HUDEP-2 (cell line): ENCODE results near the gene ENTPD8.
"Not testable (repeated sequence)": the region's sequence is repeated elsewhere in the genome, so short reads cannot be mapped to it uniquely, and the experiment has no call there.

Experiments
- DNase-seq, 76 experiments: peaks; one replicate each; lab custom pipeline; 2025; ENCODE audit not compliant: unreplicated experiment in 76 of 76; lab: John Stamatoyannopoulos, UW

Gene ENTPD8

GRCh38 chr9:137397675-137398423, 43.3 kb downstream of the ENTPD8 start:
- no peak for DNase-seq

- DNase-seq = no peak
Observed at GRCh38 chr9:137396634-137397367, 44.4 kb downstream of the ENTPD8 start.

- no peak for DNase-seq
Observed at GRCh38 chr9:137396227-137396626, 44.9 kb downstream of the ENTPD8 start.

DNA sequence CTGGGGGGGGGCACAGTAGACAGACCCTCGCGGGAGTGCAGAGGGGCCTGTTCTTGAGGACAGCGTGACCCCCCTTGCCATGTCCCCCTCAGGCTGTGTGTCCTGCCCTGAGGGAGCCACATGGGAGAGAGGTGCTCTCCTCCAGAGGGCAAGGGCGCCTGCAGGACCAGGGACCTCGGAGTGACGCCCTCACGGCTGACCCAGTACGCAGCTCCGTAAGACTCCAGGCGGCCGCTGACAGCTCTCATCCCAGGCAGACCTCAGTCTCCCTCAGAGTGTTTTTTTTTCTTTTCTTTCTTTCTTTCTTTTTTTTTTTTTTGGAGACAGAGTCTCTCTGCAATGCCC, 45.5 kb downstream of the ENTPD8 start:
- no peak for DNase-seq

DNA sequence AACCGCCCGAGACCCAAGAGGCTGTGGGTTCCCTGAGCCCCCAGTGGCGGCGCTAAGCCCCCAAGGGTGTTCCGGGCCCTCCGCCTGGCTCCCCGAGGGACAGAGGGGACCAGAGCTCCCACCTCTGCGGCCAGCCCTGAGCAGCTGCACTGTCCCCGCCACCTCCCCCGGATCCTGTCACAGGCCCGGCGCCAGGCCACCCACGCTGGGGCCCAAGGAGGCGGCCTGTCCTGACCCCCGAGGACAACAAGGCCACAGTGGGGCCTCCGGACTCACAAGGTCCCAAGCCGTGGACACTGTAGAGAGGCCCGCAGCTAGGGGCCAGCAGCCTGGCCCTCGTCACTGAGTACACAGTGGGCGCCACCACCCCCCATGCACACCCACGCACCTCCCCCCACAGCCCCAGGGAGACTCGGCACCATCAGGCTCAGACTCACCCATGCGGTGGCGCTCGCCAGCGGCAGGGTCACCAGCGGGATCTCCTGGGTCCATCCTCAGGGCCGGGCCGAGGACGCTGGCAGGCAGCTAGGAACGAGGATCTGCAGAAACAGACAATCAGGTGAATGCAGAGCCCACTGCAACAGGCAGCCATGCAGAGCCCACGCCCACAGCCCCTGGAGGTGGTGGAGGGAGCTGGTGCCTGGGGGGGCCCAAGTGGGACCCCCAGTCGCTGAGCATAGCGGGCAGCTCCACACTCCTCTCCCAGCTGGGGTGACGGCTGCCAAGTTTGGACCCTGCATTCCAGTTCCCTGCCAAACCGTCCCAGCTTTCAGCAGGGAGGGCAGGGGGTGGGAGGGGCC, 46.1 kb downstream of the ENTPD8 start:
- peak in 1 of 76 experiments; percentile 20 for DNase-seq

DNA sequence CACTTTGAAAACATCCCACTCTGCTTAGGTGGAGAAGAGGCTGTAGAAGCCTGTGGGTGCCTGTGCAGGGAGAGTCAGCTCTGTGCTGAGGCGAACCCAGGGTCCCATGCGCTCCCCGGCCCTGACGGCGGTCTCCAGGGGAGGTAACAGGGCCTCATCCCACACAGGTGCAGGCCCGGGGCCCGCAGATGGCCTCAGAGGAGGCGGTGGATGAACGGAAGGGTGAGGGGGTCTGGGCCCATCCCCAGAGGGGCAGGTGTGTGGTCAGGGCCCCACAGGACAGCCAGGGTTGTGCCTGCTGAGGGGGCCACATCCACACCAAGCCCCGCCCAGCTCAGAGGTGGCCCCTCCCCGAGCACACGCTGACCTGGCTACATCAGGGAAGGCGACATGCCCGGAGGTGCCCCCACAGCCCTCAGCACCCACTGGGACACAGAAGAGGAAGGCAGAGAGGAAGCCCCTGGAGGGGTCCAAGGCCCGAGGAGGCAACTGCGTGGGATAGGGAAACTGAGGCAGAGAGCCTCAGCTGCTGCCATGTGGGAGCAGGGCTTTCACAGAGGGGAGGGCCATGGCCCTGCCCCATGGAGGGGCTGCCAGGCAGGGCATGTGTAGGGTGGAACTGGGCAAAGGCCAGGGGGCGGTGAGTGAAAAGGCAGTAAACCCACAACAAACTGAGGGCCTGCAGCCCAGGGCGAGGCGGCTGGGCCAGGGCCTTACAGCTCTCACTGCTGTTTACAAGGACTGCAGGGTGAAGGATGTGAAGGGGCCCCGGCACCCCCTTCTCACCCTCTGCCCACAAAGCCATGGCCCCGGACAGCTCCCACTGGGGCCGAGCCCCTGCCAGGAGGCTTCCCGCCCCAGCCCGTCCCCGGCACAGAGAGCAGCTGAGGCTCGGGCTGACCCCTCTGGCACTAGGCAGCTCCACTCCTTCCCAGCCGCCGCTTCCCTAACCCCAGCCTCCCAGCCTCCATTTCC, 47.7 kb downstream of the ENTPD8 start:
- DNase-seq = no peak

GRCh38 chr9:137392232-137393007, 48.7 kb downstream of the ENTPD8 start:
- no peak for DNase-seq

- DNase-seq = peak in 18 of 76 experiments; percentile 7 to 66 (median 26)
Observed at GRCh38 chr9:137391411-137391754, 49.8 kb downstream of the ENTPD8 start.

DNA sequence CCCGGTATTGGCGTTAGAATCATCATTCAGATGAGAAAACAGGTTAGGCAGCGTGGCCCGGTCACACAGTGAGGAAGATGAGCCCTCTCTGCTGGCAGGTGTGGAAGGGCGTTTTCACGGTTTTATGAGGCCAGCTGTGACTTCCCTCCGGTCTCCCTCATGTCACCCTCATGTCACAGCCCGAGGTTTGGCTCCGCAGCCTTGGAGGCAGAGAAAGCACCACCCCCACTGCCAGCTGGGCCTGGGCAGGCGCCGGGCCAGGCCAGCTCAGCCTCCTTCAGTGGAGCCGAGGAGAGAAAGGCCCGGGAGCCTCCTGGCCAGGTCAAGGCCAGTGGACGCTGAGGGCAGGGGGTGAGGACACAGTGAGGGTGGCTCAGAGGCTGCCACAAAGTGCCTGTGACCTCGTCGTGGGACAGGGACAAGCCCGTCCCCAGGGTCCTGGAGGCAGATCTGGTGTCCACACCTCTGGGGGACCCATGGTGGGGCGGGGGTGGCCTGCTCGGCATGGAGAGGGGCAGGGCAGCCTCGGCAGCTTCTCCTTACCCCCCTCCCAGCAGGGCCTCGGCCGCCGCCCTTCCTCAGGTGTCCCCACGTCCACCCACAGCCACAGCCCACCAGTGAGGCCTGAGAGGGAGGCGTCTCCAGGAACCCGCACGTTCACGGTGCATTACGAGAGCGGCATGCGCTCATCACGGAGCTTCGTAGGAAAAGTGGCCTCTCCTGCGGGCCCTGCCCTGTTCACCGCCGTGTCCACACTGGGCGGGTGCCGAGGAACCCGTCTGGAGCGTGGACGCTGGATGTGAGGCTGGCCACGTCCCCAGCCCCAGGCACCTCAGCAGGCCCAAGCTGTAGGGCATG, 50.4 kb downstream of the ENTPD8 start:
- DNase-seq = peak in 14 of 76 experiments; percentile 13 to 72 (median 44)

DNA sequence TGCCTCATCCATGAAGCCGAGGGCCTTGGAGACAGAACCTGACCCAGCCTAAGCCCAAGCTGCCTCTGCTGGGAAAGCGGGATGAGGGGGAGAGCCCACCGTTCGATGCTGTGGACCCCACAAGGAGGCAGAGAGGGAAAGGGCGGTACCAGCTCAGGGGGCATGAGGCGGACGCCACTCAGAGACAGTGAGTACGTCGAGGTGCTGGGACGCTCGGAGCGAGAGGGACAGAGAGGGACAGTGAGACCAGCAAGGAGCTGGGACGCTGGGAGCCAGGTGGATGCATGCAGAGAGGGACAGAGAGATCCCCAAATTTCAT, 51.8 kb downstream of the ENTPD8 start:
- DNase-seq = no peak

- peak in 60 of 76 experiments; percentile 10 to 81 (median 40) for DNase-seq
Observed at GRCh38 chr9:137388589-137389427, 52.3 kb downstream of the ENTPD8 start.

DNA sequence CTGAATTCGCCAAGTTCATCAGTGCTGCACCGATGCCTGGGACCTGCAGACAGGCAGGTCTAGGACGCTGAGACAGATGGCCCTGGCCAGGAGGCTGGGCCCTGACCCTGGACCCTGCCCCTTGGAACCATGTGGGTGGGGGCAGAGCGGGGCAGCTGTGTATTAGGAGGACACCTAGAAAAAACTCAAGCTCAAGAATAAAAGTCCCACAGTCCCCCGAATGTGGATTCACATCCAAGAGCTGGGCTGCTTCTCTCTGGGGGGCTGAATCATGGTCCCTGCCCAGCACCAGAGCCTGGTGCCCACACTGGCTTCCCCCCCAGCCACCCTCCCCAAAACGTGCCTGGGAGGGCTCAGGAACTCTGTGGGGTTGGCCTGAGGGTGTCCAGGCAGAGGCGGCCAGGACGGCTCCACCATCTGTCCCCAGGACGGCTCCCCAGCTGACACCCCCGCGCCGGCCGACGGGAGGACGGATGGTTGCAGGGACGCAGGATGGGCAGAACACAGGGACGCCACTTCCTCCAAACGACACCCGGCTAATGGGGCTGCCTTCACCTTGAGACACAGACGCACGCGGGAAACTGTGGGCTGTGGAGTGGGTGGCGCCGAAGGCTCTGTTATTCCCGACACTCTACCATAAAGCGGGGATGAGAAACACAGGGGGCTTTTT, 53.1 kb downstream of the ENTPD8 start:
- DNase-seq = no peak

DNA sequence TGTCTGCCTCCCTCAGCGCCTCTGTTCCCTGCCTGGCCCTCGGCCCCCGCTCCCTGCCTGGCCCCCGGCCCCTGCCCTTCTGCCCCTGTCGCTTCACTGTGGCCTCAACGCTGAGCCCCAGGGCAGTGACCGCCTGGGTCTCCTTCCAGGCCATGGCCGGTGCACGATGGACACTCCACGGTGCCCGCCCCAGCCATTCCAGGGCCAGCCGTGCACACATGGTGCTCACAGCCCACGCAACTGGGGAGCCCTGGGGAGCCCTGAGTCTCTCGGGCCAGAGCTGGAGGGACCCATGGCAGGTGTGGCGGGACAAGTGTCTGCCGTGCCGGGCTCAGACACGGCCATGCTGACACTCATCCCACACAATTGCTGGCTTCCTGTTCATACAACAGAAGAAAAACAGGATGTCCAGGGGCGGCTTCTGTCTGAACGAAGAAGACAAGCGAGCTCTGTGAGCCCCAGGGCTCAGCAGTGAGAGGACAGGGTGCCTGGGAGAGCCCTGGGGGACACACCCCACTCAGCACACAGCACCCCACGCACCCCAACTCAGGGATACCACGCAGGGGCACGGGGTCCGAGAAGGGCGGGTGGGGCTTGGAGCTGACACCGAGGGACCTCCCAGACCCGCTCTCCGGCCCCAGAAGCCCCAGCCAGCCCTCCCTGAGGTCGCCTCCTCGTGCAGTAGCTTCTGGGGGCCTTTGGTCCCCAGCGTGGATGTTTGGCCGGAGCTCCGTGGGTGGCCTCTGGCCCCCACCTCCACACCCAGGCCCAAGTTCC, 53.9 kb downstream of the ENTPD8 start:
- no peak for DNase-seq

- DNase-seq = not testable (repeated sequence)
Observed at GRCh38 chr9:137386507-137387113, 54.5 kb downstream of the ENTPD8 start.

GRCh38 chr9:137385061-137385655, 56.0 kb downstream of the ENTPD8 start:
- DNase-seq = no peak
